Endothelial cell of hepatic sinusoid (primary cell): Measurements from ENCODE around the gene S1PR1.
"Not testable (repeated sequence)": the region's sequence is repeated elsewhere in the genome, so short reads cannot be mapped to it uniquely, and the experiment has no call there.

Source experiments
- in situ Hi-C: cut with HindIII; loops from 2 replicates; pipeline ENCODE4 v1.10.0; 2017; ENCODE audit warnings: low sequenced_read_pairs

S1PR1 gene

GRCh38 chr1:101219924-101220870 is 16.6 kb upstream of the S1PR1 start:
- in situ Hi-C loops = no loop called here

GRCh38 chr1:101220906-101221305 is 15.9 kb upstream of the S1PR1 start:
- in situ Hi-C loops = no loop called here

- in situ Hi-C loops = no loop called here
Observed at GRCh38 chr1:101221945-101222429, 14.8 kb upstream of the S1PR1 start.

- in situ Hi-C loops = no loop called here
Observed at GRCh38 chr1:101227837-101228236, 9.0 kb upstream of the S1PR1 start.

GRCh38 chr1:101228424-101229134 is 8.2 kb upstream of the S1PR1 start:
- in situ Hi-C loops = no loop called here

- in situ Hi-C loops = not testable (repeated sequence)
Observed at GRCh38 chr1:101232182-101232581, 4.6 kb upstream of the S1PR1 start.

- in situ Hi-C loops = no loop called here
Observed at GRCh38 chr1:101233495-101233894, 3.3 kb upstream of the S1PR1 start.

GRCh38 chr1:101235216-101235695 is 1.6 kb upstream of the S1PR1 start:
- in situ Hi-C loops = no loop called here

GRCh38 chr1:101235696-101236515 is 913 bp upstream of the S1PR1 start:
- in situ Hi-C loops = no loop called here

- in situ Hi-C loops = no loop called here
Observed at GRCh38 chr1:101237229-101237837, 514 bp downstream of the S1PR1 start.

GRCh38 chr1:101238031-101238628 is 1.3 kb downstream of the S1PR1 start:
- in situ Hi-C loops = no loop called here

GRCh38 chr1:101238681-101239094 is 1.9 kb downstream of the S1PR1 start:
- in situ Hi-C loops = no loop called here

GRCh38 chr1:101239095-101240040 is 2.5 kb downstream of the S1PR1 start:
- in situ Hi-C loops = no loop called here

- in situ Hi-C loops = no loop called here
Observed at GRCh38 chr1:101240041-101240430, 3.2 kb downstream of the S1PR1 start.

GRCh38 chr1:101241485-101242225 is 4.8 kb downstream of the S1PR1 start:
- in situ Hi-C loops = no loop called here

GRCh38 chr1:101242324-101243050 is 5.7 kb downstream of the S1PR1 start:
- in situ Hi-C loops = no loop called here

GRCh38 chr1:101243751-101244150 is 6.9 kb downstream of the S1PR1 start:
- in situ Hi-C loops = no loop called here
